Gastrocnemius medialis (tissue), 4 donors: ENCODE data around the gene PAM16. TPM values are rescaled to one million over a fixed set of nuclear protein-coding genes. Genes with fewer than 3 reads are reported as not detected.

ENCODE experiments used
- ATAC-seq, 2 donors: fragments of 150-250 bp; one replicate each; pipeline ENCODE4 v1.9.1; 2016
- DNase-seq, 2 donors: peaks; one replicate each; pipeline ENCODE4 v3.0.0-alpha.2; 2019
- H3K27ac ChIP-seq, 4 donors: fragments of 200-600 bp; sonication (generic); 1 replicate in 1 of 4; 2 replicates in 3 of 4; pipeline ENCODE4 v1.5.1; 2016 to 2018; ENCODE audit warnings: mild to moderate bottlenecking in 2 of 4, moderate library complexity in 1 of 4
- H3K27me3 ChIP-seq, 3 donors: fragments of 200-600 bp; sonication (generic) in 2 of 3; 1 replicate in 1 of 3; 2 replicates in 2 of 3; pipeline versions ENCODE4 v1.5.1 to v1.6.0; 2016 to 2019; ENCODE audit warnings: mild to moderate bottlenecking in 1 of 3, moderate library complexity in 1 of 3
- H3K36me3 ChIP-seq, 2 donors: fragments of 200-600 bp; sonication (generic) in 1 of 2; one replicate each; pipeline ENCODE4 v1.5.1; 2017 to 2018
- H3K4me1 ChIP-seq, 2 donors: fragments of 200-600 bp; sonication (generic) in 1 of 2; one replicate each; pipeline ENCODE4 v1.5.1; 2016 to 2017; ENCODE audit warnings: mild to moderate bottlenecking in 2 of 2
- H3K4me3 ChIP-seq, 4 donors: fragments of 200-600 bp; sonication (generic) in 3 of 4; 1 replicate in 1 of 4; 2 replicates in 3 of 4; pipeline ENCODE4 v1.5.1; 2016 to 2019; ENCODE audit warnings: mild to moderate bottlenecking in 2 of 4
- H3K9me3 ChIP-seq, 3 donors: fragments of 200-600 bp; sonication (generic) in 2 of 3; 1 replicate in 1 of 3; 2 replicates in 2 of 3; pipeline ENCODE4 v1.5.1; 2016 to 2019
- POLR2A ChIP-seq, 2 donors: fragments of 450-650 bp; IDR thresholded peaks; one replicate each; pipeline ENCODE4 v1.6.1; 2017; ENCODE audit warnings: antibody characterized with exemption in 2 of 2, mild to moderate bottlenecking in 2 of 2, moderate library complexity in 2 of 2
- in situ Hi-C, 4 donors: fragments of 200-750 bp; cut with MboI; loops; one replicate each; pipeline versions ENCODE4 v1.15.0 to v1.8.0; 2017; ENCODE audit warnings: low sequenced_read_pairs in 4 of 4
- intact Hi-C: fragments of 100-400 bp; cut with DNase I; formaldehyde crosslinking; loops from one replicate; pipeline ENCODE4 v1.15.1; 2023; ENCODE audit warnings: low total_unique reads
- total RNA-seq, 4 donors: library from RNA; depleted of rRNA; stranded (reverse); fragments of >200 nt; gene quantifications; one replicate each; pipeline versions ENCODE4 v1.1.0 to v1.2.3, GENCODE V29; 2016
- TF ChIP-seq, protein P1 (sequence below), 5 experiments: fragments of 450-650 bp in 3 of 5; fragments of 200-600 bp in 2 of 5; sonication (generic) in 2 of 5; IDR thresholded peaks in 4 of 5; conservative IDR thresholded peaks in 1 of 5; 1 replicate in 4 of 5; 2 replicates in 1 of 5; pipeline ENCODE4 v1.5.1; 2016 to 2019; ENCODE audit warnings: antibody characterized with exemption in 5 of 5, mild to moderate bottlenecking in 3 of 5, moderate library complexity in 3 of 5

The PAM16 gene
- total RNA-seq, 4 donors from 2014 or later: 112 to 174 (median 132) TPM

DNA sequence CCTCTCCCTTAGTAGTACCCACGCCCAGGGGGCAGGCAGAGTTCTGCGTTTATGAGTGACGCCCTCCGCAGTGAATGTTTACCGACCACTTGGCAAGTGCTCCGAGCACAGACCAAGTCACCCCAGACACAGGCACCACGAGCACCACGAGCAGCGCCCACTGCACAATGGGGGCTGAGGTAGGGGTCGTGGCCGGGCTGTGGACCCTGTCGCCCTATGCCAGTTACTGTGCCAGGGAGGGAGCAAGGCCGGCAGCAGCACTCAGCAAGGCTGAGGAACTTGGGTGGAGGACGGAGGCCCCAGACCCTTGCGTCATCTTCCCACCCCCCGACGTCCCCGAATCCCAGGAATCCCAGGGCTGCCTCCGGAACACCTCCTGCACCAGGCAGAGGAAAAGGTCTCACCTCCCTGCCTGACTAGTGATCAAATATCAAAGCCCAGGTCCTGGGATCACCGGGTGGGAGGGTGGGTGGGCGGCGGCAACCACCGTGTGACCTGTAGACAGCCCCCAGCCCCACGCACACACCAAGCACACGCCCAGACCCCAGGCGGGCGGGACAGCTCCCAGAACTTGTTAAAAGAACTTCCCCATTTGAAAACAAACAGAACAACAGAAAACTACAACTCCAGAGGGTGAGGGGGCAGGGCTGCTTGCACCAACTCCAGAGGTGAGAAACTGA lies 25.9 kb upstream of the PAM16 start:
- in situ Hi-C loops (no loop called here), intact Hi-C loops (no loop called here)
- H3K4me1 ChIP-seq: peaks cover 35 to 57% of the 10 kb centered on the region in 2 donors
- no peaks in the 10 kb centered on the region for H3K36me3 ChIP-seq
- ATAC-seq: no peak
- no peak for DNase-seq
- H3K27me3 ChIP-seq: no peaks in the 10 kb centered on the region
- TF ChIP-seq, protein P1, sequence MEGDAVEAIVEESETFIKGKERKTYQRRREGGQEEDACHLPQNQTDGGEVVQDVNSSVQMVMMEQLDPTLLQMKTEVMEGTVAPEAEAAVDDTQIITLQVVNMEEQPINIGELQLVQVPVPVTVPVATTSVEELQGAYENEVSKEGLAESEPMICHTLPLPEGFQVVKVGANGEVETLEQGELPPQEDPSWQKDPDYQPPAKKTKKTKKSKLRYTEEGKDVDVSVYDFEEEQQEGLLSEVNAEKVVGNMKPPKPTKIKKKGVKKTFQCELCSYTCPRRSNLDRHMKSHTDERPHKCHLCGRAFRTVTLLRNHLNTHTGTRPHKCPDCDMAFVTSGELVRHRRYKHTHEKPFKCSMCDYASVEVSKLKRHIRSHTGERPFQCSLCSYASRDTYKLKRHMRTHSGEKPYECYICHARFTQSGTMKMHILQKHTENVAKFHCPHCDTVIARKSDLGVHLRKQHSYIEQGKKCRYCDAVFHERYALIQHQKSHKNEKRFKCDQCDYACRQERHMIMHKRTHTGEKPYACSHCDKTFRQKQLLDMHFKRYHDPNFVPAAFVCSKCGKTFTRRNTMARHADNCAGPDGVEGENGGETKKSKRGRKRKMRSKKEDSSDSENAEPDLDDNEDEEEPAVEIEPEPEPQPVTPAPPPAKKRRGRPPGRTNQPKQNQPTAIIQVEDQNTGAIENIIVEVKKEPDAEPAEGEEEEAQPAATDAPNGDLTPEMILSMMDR (IDR thresholded peaks at IDR 0.05 in 4 of 5, conservative IDR thresholded peaks at IDR 0.05 in 1 of 5): no peak
- TF ChIP-seq POLR2A (IDR thresholded peaks at IDR 0.05): no peak
- peak overlapping the region; percentile 73 to 84 (median 82) for H3K27ac ChIP-seq
- no peak overlapping the region for H3K4me3 ChIP-seq
- H3K9me3 ChIP-seq: no peaks in the 10 kb centered on the region

DNA sequence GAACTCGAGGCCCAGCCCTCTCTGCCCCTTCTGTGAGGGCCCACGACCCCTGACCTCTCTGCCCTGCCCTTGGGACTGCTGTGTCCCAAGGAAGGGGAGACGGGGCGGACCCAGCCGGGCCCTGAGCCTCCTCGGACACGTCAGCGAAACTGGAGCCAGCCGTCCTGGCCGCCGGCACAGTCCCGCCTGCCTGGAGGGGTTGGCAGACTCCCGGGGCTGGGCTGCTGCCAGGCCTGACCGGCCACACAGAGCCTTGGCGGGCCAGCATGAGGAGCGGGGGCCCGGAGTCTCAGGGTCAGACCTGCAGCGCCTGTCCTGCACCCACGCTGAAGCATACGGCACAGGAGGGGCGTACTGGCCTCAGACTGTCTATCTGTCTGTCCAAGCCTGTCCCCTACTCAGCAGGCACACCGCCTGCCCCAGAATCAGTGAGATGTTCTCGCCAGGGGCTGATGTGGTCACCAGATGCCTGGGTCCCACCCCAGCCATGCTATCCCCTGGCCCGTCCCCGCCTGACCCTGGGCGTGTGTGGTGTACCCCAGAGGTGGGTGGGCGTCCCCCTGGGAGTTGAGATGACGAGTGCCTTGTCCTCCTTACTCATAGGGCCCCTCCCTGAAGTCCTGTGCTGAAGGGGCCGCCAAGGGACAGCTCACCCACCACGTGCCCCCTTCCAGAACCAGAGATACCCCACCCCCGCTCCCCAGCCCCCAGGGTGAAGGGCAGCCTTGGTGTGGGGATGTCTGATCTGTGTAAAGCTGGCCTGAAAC lies 25.2 kb upstream of the PAM16 start:
- Histone ChIP-seq H3K4me1 (peaks cover 38 to 50% of the 10 kb centered on the region in 2 donors), H3K36me3 (no peaks in the 10 kb centered on the region), H3K27me3 (no peaks in the 10 kb centered on the region), H3K4me3 (peak overlapping the region; percentile 10 to 22 (median 16)), H3K27ac (peak overlapping the region; percentile 73 to 84 (median 82)), H3K9me3 (no peaks in the 10 kb centered on the region)
- ATAC-seq: peak; percentile 53 to 72
- intact Hi-C loops (no loop called here), in situ Hi-C loops (no loop called here)
- peak; percentile 76 to 92 for DNase-seq
- no peak for TF ChIP-seq POLR2A (IDR thresholded peaks at IDR 0.05)
- TF ChIP-seq, protein P1 (IDR thresholded peaks at IDR 0.05 in 4 of 5, conservative IDR thresholded peaks at IDR 0.05 in 1 of 5): no peak

DNA sequence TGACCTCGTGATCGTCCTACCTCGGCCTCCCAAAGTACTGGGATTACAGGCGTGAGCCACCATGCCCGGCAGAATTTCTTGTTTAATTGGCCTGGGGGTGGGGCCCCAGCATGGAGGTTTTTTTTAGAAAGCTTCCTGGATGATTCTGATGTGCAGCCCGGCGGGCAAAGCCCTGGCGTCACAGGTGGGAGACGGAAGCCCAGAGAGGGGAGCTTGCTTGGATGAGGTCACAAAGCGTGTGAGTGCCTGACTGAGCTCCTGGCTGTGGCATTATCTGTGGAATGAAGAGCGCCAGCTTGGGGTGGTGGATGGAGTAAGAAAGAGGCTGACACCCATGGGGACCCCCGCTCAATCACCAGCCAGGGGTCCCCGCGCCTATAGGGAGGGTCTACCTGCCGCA lies 24.6 kb upstream of the PAM16 start:
- intact Hi-C loops: no loop called here
- ATAC-seq: no peak

DNA sequence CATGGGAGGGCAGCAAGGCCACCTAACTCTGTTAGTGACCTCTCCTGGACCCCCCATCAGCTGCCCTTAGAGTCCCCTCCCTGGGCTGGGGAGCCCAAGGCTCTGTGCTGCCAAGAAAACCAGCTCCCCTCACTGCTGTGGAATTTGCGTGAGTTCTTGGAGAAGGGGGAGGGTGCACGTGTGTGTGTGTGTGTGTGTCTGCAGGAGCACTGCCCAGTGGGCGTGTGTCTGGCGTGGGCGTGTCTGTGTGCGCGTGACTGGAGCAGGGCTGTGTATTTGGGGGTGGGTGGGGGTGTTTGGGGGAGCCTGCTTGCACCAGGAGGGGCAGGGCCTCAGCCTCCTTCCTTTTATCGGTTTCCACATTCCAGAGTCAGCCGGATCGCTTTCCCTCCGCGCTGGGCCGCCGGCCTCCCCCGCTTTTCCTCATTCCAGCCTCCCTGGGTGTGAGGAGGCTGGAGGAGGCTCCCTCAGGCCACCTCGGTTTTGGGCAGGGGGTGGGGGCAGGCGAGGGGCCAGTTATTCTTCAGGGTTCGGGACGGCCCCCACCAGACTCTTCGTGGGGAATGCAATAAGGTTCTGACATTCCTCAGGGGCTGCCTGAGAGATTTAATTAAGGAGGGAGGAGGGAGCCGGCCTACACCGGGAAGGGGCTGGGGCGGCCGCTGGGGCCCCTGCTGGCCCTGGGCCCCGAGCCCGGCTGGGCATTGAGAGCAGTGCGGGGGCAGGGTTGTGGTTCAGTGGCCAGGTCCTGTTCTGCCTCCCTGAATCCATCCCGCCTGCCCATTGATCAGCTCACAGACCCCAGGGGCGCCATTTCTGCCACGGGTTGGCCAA lies 23.0 kb upstream of the PAM16 start:
- H3K4me1 ChIP-seq: peaks cover 39 to 44% of the 10 kb centered on the region in 2 donors
- H3K27ac ChIP-seq: peak overlapping the region; percentile 73 to 84 (median 82)
- intact Hi-C loops: no loop called here

More for the DNA sequence above, 24.6 kb upstream of the PAM16 start:
- peaks cover 39 to 44% of the 10 kb centered on the region in 2 donors for H3K4me1 ChIP-seq
- H3K9me3 ChIP-seq: no peaks in the 10 kb centered on the region
- H3K4me3 ChIP-seq: peak overlapping the region in 3 of 4 donors; percentile 10 to 22 (median 13)
- H3K27me3 ChIP-seq: no peaks in the 10 kb centered on the region
- TF ChIP-seq, protein P1 (IDR thresholded peaks at IDR 0.05 in 4 of 5, conservative IDR thresholded peaks at IDR 0.05 in 1 of 5): no peak
- TF ChIP-seq POLR2A (IDR thresholded peaks at IDR 0.05): no peak
- H3K36me3 ChIP-seq: no peaks in the 10 kb centered on the region
- peak overlapping the region; percentile 73 to 84 (median 82) for H3K27ac ChIP-seq
- DNase-seq: no peak
- in situ Hi-C loops: no loop called here

More for the DNA sequence above, 23.0 kb upstream of the PAM16 start:
- H3K4me3 ChIP-seq: peak overlapping the region; percentile 39 to 65 (median 55)
- H3K36me3 ChIP-seq: no peaks in the 10 kb centered on the region
- DNase-seq (peak; percentile 41 to 57), ATAC-seq (no peak)
- TF ChIP-seq, protein P1 (IDR thresholded peaks at IDR 0.05 in 4 of 5, conservative IDR thresholded peaks at IDR 0.05 in 1 of 5): no peak
- no peak for TF ChIP-seq POLR2A (IDR thresholded peaks at IDR 0.05)
- H3K27me3 ChIP-seq: no peaks in the 10 kb centered on the region
- H3K9me3 ChIP-seq: no peaks in the 10 kb centered on the region
- in situ Hi-C loops: no loop called here
